LoVo (cell line): ENCODE results near the gene VWA2.
A peak's percentile ranks its signal among the peaks of the same experiment; 100 is the strongest.

ENCODE experiments used
- DNase-seq: peaks from one replicate; pipeline ENCODE4 v3.0.0-alpha.2; 2016; ENCODE audit warnings: low spot score

VWA2 gene, protein sequence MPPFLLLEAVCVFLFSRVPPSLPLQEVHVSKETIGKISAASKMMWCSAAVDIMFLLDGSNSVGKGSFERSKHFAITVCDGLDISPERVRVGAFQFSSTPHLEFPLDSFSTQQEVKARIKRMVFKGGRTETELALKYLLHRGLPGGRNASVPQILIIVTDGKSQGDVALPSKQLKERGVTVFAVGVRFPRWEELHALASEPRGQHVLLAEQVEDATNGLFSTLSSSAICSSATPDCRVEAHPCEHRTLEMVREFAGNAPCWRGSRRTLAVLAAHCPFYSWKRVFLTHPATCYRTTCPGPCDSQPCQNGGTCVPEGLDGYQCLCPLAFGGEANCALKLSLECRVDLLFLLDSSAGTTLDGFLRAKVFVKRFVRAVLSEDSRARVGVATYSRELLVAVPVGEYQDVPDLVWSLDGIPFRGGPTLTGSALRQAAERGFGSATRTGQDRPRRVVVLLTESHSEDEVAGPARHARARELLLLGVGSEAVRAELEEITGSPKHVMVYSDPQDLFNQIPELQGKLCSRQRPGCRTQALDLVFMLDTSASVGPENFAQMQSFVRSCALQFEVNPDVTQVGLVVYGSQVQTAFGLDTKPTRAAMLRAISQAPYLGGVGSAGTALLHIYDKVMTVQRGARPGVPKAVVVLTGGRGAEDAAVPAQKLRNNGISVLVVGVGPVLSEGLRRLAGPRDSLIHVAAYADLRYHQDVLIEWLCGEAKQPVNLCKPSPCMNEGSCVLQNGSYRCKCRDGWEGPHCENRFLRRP

DNA sequence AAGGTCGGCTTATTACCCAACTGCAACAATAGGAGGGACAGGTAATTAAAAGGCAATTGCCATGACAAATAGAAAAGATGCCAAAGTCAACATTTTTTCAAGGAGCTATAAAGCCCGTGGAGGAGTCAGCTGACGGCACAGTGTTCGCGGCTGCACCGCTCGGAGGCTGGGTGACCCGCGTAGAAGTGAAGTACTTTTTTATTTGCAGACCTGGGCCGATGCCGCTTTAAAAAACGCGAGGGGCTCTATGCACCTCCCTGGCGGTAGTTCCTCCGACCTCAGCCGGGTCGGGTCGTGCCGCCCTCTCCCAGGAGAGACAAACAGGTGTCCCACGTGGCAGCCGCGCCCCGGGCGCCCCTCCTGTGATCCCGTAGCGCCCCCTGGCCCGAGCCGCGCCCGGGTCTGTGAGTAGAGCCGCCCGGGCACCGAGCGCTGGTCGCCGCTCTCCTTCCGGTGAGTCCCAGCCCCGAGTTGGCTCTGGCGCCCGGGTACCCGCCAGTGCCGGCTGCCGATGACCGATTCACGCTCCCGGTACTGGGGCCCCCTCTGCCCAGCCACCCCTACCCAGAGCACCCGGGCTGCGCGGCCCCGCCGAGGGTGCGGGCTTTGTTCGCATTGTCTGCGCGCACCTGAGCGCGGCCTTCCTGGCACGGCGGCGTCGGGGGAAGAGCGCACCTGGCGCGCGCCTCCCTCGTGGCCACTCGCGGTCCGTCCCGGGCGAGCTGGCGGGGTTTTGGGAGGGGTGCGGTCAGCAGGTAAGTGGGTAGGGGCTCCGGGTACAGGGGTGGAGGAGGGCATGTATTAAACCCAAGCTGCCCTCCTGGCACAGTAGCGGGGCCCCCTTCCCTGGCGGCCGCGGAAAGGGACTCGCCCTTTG lies at the start of gene VWA2:
TSS of gene VWA2 (plus strand) at position 138 of the 877 bp plus-strand sequence. CDS start 9,460 bp downstream, outside the sequence.
- peak; percentile 59 for DNase-seq

DNA sequence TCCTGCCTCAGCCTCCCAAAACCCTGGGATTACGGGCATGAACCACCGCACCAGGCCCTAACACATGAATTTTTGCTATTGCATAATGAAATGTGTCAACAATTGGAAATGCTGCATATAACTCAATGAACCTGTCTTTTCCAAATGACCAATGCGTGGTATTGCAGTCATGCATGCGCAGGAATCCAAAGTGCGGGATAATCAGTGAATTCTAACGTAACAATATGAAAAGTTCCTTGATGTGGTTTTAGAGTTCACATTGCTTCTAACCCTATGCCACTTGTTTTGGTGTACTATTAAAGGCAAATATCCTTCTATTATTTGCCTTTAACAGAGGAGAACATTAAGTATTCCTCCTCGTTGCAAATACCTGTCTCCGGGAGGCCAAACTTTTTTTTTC lies 49.4 kb upstream of the VWA2 start:
- DNase-seq, result no peak

DNA sequence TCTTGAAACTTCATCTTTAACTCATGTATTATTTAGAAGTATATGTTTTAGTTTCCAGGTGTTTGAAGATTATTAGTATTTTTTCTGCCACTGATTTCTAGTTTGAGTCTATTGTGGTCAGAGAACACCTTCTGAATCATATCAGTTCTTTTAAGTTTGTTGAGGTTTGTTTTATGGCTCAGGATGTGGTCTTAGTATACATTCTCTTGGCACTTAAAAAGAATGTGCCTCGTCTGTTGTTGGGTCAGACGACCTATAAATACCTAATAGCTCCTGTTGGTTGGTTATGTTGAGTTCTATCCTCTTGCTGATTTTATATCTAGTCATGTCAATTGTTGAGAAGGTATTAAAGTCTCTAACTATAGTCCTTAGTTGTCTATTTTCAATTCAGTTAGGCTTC lies 44.0 kb upstream of the VWA2 start:
- peak; percentile 61 for DNase-seq

DNA sequence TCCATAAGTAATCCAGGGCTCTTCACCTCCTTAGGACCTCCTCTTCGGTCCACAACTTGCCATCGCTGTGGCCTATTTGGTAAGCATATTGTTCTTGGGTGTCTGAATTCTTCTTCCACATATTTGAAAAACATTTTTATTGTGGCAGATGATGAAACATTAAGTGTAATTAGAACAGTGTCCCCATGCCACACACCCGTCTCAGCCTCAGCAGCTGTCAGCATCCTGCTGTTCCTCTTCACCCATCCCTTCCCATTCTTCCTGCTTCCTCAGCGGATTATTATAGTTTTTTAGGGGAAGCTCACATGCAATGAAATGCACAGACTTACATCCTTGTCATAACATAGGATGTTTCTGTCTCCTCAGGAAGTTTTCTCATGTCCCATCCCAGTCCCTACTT lies 39.8 kb upstream of the VWA2 start:
- no peak for DNase-seq

DNA sequence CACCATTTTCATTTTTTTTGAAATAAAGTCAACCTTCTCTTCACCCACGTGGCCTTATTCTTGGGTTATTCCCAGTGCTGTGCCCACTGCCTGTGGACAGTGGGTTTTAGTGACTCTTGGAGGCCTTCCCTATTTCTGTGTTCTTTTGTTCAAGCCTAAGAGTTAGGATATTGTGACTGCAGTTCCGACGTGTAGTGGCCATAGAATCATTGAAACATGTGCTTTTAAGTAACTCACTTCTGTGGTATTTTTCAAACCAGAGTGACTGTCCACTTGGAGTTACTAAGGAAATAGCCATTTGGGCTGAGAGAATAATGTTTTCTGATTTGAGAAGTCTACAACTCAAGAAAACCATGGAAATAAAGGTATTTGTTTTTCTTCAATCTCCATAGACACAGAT lies 36.2 kb upstream of the VWA2 start:
- no peak for DNase-seq

DNA sequence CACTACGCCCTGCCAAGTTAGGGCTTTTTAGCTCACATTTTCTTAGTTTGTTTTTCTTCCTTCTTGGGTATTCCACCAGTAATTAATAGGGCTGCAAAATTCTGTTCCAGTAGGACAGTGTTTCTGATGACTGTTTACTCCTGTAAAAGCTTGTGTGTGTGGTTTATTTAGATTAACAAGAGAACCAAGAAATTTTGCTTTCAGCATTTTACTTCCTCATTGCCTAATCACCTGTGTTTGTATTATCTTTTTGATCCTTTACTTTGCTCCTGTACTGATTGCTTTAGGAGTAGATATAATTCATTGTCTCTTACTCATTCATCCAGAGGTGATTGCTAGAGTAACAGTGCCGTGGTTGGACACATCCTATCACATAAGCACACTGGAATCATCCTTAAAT lies 32.2 kb upstream of the VWA2 start:
- DNase-seq, result peak; percentile 44

DNA sequence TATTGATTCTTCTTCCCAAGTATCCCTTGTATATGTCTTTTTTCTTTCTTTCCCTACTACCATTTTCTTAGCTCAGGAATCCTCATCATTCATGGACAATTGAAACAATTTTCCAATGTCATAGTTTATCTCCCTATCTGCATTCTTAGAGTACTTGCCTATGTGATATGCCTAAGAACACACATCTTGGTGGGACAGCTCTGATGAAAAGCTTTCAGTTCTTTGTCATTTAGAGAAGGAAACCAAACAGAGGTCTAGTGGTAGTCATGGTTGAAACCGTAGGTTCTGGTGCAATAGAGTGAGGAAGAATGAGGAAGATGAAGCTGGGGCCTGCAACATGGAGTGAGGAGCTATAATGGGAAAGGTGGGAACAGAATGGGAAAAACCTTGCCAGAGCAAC lies 31.7 kb upstream of the VWA2 start:
- DNase-seq, result no peak

DNA sequence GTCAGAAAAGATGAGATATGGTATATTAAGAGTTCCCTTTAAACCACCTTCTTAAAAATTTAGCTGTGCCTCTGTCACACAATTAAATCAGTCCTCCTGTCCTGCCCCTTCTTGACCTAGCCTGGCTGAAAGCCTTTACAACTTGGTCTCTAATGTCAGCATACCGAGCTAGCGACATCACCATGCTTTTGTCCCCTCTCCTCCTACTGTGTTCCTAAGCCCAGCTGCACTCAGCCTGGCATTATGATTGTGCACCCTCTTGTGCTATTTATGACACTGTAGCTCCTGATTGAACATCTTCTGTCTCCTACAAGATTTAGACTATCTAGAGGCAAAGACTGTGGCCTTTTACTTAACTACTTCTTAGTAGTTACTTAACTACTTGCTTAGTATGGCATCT lies 30.7 kb upstream of the VWA2 start:
- no peak for DNase-seq

DNA sequence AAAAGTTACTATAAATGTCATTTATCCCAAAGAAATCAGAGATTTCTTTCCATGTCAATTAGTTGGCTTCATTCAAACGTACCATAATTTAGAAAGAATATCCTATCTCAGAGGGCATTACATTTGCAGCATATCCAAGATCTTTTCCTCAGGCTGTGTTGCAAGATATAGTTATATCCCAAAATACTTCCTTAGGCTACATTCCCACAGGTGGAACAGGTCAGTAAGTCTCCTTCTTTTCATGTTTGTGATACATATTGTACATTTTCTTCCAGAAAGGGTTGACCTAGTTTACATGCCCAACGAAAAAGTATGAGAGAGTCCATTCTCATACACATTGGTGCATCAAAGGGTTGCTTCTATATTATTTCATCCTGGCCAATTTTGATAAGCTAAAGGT lies 26.9 kb upstream of the VWA2 start:
- DNase-seq, result no peak

DNA sequence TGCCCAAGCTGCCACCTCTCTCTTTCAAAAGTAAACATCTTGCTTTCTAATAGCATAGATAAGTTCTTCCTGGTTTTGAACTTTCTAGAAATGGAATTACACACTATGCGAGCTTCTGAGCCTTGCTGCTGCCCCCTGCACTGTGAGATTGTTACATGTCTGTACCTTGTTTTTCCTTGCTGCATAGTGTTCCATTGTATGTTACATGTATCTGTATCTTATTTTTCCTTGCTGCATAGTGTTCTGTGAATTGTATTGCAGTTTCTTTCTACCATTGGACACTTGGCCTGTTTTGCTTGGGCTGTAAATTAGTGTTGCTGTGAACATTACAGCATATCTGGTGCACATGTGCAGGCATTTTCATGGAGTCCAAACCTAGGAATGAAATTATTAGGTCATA lies 24.0 kb upstream of the VWA2 start:
- DNase-seq, result no peak

DNA sequence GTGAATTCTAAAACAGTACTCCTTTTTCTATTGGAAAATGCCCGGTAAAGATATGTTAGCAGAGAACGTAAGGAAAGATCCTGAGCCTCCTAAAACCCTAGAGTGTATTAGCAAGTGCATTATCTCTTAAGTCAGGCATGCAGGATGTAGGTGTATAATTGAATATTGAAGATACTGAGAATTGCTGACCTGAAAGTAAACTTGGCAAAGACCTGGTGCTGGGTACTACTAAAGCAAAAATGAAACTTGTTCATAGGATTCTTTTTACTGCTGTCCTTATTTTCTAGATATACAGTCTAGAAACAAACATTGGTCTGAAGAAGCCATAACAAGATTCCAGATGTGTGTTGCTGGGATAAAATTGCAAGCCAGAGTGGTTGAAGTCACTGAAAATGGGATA lies 18.8 kb upstream of the VWA2 start:
- no peak for DNase-seq

DNA sequence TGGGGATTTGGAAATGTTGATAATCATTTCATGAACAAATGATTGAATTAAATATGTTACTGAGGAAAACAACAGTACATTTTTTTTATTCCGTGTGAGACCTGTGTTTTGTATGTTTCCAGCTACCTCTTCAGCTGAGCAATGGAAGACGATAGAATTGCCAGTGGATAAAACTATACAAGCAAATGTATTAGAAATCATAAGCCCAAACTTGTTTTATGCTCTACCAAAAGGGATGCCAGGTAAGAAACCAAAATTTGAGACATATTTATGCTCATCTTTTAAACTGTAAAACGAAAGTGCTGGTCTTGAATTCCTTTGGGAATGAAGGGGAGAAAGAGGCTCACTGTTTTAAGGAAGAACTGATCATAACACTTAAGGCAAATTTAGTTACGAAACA lies 17.8 kb upstream of the VWA2 start:
- DNase-seq, result no peak

DNA sequence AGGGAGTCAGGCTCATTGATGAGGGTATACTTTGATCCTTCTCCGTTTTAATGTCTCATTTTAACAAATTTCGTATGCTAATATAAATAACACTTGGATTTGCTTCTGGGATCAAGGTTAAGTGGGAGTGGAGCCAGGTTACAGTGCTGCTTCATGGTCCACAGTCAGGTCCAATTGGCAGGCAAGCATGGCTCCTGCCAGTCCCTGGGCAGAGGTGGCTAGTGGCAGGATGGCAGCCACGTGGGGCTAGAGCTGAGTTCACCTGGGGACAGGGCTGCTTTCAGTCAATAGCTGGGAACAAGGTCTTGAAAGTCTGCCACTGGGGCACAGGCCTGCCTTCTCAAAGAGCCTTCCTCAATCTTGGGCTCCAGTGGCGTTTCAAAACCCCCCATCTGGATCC lies 16.0 kb upstream of the VWA2 start:
- DNase-seq, result no peak

DNA sequence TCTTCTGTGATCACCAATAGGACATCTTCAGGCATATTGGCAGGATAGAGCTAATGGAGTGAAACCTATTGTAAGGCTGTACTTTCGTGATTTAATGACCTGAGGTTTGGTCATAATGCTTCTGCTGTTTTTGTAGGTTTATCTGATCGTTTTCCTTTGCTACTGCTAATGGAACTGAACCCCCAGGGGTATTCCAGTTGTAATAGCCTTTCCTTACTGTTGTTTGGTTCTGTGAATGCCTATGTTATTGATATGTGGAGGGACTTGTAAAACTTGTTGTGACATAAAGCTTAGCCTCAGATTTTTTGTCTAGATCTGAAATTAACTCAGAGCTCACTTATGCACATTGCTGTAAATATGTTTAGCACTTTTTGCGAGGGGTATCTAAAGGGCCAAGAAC lies 10.9 kb upstream of the VWA2 start:
- no peak for DNase-seq

DNA sequence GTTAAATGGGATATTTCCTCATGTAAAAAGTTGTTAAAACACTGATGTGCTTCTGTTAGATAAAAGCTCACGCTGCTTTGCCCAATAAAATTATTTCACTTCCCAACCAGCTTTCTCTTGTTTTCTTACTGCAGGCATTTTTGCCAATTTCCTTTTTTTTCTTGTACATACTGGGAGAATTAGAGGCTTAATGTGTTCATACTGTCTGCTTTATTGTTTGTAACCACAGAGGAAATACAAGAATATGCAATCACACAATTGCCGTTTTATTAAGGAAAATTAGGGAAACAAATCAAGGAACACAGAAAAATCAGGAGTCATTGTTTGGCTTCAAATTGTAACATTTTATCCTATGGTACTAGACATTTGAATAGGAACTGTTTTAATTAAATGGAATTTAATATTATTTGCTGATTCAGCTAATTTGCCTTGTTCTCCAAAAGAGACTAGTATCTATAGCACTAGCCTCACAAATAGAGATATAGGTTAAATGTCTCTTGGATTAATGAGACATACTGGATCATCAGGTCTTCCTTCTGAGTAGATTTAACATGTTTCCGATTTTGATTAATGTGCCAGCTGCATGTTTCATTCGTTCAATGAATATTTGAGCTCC lies 6.4 kb upstream of the VWA2 start:
- DNase-seq, result no peak

DNA sequence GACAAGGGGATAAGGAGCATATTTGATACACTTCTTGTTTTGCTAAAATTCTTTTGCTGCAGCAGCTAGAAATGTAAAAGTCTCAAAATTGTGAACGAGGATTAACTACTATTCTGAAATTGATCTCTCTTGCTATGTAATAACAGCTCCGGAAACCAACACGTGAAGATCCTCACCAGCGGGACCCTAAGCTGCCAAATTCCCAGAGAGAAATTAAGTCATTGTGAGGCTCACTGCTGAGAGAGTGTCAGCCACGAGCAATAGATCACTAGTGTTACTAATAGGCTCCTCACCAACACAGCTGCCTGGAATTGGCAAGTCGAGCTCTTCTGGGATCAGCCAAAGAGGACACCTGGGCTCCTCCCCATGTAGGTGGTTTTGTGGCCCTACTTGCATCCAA lies 5.6 kb upstream of the VWA2 start:
- no peak for DNase-seq

DNA sequence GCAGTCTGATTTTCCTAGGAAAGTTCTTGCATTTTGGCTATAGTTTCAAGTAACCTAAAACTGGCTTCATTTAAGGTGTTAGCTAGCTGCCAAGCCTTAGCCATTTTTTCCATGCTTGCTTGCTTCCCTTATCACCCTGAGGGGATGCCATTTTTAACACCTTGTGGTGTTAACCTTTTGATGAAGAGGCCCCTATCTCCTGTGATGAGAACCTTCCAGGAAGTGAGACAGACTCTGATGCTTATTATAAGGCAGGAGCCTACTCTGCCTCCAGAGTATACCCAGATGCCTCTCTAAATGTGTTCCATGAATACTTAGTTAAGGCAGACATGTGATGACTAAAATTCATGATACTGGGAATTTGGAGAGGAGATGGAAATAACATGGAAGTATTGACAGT lies 4.9 kb upstream of the VWA2 start:
- DNase-seq, result no peak

DNA sequence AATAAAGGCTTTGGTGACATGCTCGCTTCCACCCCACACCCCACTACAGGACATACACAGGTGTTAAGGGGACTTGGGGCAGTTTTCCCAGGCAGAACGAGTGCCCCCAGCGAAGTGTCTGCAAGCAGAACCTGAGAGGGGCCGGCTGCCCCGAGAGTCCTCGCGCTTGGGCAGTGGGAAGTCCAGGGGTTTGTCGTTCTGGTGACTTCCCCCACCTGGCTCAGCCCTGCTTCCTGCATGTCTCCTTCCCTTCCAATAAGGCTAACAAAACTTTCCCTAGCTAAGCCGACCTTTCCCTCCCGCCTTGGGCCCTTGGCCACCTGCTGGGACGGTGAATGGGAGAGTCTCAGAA lies 916 bp downstream of the VWA2 start:
- no peak for DNase-seq

DNA sequence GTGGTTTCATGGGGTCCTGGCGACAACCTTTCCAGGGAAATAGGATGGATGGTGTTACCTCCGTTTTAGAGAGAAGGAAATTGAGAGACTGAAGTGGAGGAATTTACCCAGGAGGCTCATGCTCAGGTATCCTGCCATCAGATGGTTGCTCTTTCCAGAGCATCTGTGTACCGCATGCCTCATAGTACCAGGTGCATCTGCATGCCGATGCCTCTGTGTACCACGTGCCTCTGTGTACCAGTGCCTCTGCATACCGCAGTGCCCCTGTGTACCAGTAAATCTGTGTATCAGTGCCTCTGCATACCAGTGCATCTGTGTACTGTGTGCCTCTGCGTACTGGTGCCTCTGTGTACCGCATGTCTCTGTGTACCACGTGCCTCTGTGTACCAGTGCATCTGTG lies 3.2 kb downstream of the VWA2 start:
- DNase-seq, result no peak

DNA sequence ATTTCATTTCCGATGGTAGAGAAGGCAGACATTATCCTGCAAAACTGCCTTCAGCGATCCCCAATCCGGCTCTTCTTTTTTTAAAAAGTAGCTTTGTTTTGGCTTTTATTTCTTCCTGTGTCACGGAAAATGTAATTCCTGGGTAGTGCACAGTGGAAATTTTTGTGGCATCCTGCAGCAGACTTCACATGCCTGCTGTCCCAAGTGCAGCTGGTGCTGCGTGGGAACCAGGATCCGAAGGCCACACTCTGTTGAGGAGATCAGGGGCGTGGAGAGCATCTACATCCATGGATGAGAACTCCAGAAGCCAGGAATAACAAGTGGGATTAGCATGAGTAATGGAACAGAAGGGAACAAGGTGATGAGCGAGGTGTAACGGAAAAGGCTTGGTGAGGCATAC lies 4.6 kb downstream of the VWA2 start:
- no peak for DNase-seq

DNA sequence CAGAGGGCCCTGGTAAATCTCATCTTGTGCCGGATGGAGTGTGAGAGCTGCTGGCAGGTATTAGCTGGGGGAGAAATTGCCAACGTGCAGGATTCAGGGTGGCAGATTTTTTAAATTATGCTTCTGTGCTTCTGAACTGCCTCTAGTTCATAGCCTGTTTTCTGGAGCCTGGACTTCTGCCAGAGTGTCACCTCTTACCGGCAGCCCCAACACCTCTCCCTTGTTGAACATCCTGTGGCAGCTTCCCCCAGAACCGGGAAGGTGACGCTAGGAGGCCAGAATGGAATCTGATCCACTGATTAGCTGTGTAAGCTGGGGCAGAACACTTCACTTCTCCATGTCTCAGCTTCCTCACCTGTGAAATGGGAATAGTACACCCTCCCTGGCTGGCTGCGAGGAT lies 5.1 kb downstream of the VWA2 start:
- DNase-seq, result no peak

DNA sequence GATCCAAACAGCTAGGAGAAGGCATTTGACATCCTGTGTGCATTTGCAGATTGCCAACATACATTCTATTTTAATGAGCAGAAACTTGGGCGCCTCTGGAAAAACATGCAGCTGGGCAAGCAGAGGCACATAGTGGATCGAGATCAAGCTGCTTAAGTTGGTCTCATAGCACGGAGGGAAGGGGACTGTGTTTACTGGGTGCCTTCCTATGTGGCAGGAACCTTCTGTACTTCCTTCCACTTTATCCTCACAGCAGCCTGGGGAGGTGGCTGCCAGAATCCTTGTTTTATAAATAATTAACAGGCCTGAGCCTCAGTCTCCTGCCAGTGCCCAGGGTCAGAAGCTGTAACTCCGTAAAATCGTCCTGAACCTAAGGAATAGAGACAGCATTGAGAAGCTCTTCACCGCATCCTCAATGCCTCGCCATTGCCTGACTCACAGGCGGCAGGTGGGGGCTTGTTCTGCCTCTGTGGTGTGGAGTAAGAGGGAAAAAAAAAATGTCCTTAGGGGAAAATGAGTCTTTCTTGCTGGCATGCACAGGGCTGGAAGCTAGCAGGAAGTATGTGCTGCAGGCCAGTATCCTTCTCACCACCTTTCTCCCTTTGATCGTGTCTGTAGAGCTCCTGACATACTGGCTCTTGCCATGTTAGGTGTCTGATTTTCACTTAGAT lies 6.2 kb downstream of the VWA2 start:
- DNase-seq, result peak; percentile 18
